ENCODE measurements around the gene NAT9.

The NAT9 gene

GRCh38 chr17:74806334-74806733 is 30.2 kb upstream of the NAT9 start:
- DNase-seq, result no peak

- DNase-seq, result peak in 21 of 51 donors; percentile 24 to 69 (median 46)
Observed at GRCh38 chr17:74805591-74805991, 29.4 kb upstream of the NAT9 start.

GRCh38 chr17:74804683-74805082 is 28.5 kb upstream of the NAT9 start:
- no peak for DNase-seq

- no peak for DNase-seq
Observed at GRCh38 chr17:74803971-74804370, 27.8 kb upstream of the NAT9 start.

GRCh38 chr17:74803388-74803930 is 27.3 kb upstream of the NAT9 start:
- DNase-seq, result no peak

- no peak for DNase-seq
Observed at GRCh38 chr17:74801896-74802295, 25.8 kb upstream of the NAT9 start.

- DNase-seq, result no peak
Observed at GRCh38 chr17:74800531-74800930, 24.4 kb upstream of the NAT9 start.

- DNase-seq, result no peak
Observed at GRCh38 chr17:74799097-74799496, 23.0 kb upstream of the NAT9 start.

- DNase-seq, result no peak
Observed at GRCh38 chr17:74798239-74798707, 22.1 kb upstream of the NAT9 start.

GRCh38 chr17:74797824-74798223 is 21.7 kb upstream of the NAT9 start:
- no peak for DNase-seq

- no peak for DNase-seq
Observed at GRCh38 chr17:74796866-74797265, 20.7 kb upstream of the NAT9 start.

- DNase-seq, result no peak
Observed at GRCh38 chr17:74796211-74796610, 20.1 kb upstream of the NAT9 start.

GRCh38 chr17:74795327-74796020 is 19.3 kb upstream of the NAT9 start:
- DNase-seq, result peak in 6 of 51 donors; percentile 9 to 36 (median 22)

- no peak for DNase-seq
Observed at GRCh38 chr17:74792586-74793105, 16.5 kb upstream of the NAT9 start.

GRCh38 chr17:74790161-74791058 is 14.3 kb upstream of the NAT9 start:
- no peak for DNase-seq

- no peak for DNase-seq
Observed at GRCh38 chr17:74786431-74787055, 10.4 kb upstream of the NAT9 start.

- no peak for DNase-seq
Observed at GRCh38 chr17:74785981-74786360, 9.8 kb upstream of the NAT9 start.

GRCh38 chr17:74785096-74785980 is 9.2 kb upstream of the NAT9 start:
- no peak for DNase-seq

- no peak for DNase-seq
Observed at GRCh38 chr17:74784125-74784810, 8.1 kb upstream of the NAT9 start.

GRCh38 chr17:74782571-74782970 is 6.4 kb upstream of the NAT9 start:
- no peak for DNase-seq
